ENCODE data around the gene HCRTR1. TPM values are rescaled to one million over a fixed set of nuclear protein-coding genes. Genes with fewer than 3 reads are reported as not detected.

The HCRTR1 gene
- total and polyA plus RNA-seq, 2 donors (not counting 1 experiment from before 2014, with no cell fraction given), result 0.22 TPM; not detected in 1

GRCh38 chr1:31624309-31624708, 6.8 kb downstream of the HCRTR1 start:
- ChIA-PET POLR2A (no interaction called here), CTCF (no interaction called here)
- H3K4me3 Mint-ChIP-seq, result no peak overlapping the region

GRCh38 chr1:31624731-31625514, 7.4 kb downstream of the HCRTR1 start:
- ChIA-PET CTCF (no interaction called here), POLR2A (no interaction called here)
- H3K9me3 Mint-ChIP-seq (ENCODE audit: insufficient read depth), result no peaks in the 10 kb centered on the region
- H3K27ac ChIP-seq (ENCODE audit: low read length in 2 of 2), result no peak overlapping the region
- no peak overlapping the region for H3K4me3 Mint-ChIP-seq
- H3K4me1 Mint-ChIP-seq, result peaks cover 2% of the 10 kb centered on the region
- H3K9ac ChIP-seq (ENCODE audit: low read length), result no peak overlapping the region
- H3K4me2 ChIP-seq (replicated peaks; ENCODE audit: low read depth, low read length, poor library complexity, severe bottlenecking), result no peak overlapping the region
- H3K27me3 Mint-ChIP-seq, result no peaks in the 10 kb centered on the region
- H4K20me1 ChIP-seq (ENCODE audit: control insufficient read depth, insufficient read depth, low read length, poor library complexity, severe bottlenecking), result no peaks in the 10 kb centered on the region
- intact Hi-C loops (cut with micrococcal nuclease), result no loop called here
- H3K9me3 ChIP-seq (ENCODE audit: control extremely low read depth in 1 of 3, control insufficient read depth in 2 of 3, insufficient read depth in 1 of 3, low read length in 2 of 3), result no peaks in the 10 kb centered on the region
- H3K79me2 ChIP-seq (ENCODE audit: control insufficient read depth, insufficient read depth, low read length), result no peaks in the 10 kb centered on the region
- DNase-seq (peak; percentile 9), ATAC-seq (ENCODE audit: low read depth) (no peak)
- no peak overlapping the region for H2AFZ ChIP-seq (ENCODE audit: insufficient read depth, low read depth, low read length, poor library complexity, severe bottlenecking)
- H3K36me3 ChIP-seq (replicated peaks in 1 of 2; ENCODE audit: control extremely low read depth in 1 of 2, control insufficient read depth in 1 of 2, extremely low read depth in 1 of 2, insufficient read depth in 2 of 2, low read length in 1 of 2), result peaks cover 0 to 22% of the 10 kb centered on the region in 2 experiments
- H3K4me3 ChIP-seq (ENCODE audit: control extremely low read depth in 1 of 5, extremely low read depth in 1 of 5, insufficient read depth in 1 of 5, low read depth in 2 of 5, low read length in 4 of 5), result no peak overlapping the region
- no peak overlapping the region for H3K27ac Mint-ChIP-seq
- TF ChIP-seq, protein P1, sequence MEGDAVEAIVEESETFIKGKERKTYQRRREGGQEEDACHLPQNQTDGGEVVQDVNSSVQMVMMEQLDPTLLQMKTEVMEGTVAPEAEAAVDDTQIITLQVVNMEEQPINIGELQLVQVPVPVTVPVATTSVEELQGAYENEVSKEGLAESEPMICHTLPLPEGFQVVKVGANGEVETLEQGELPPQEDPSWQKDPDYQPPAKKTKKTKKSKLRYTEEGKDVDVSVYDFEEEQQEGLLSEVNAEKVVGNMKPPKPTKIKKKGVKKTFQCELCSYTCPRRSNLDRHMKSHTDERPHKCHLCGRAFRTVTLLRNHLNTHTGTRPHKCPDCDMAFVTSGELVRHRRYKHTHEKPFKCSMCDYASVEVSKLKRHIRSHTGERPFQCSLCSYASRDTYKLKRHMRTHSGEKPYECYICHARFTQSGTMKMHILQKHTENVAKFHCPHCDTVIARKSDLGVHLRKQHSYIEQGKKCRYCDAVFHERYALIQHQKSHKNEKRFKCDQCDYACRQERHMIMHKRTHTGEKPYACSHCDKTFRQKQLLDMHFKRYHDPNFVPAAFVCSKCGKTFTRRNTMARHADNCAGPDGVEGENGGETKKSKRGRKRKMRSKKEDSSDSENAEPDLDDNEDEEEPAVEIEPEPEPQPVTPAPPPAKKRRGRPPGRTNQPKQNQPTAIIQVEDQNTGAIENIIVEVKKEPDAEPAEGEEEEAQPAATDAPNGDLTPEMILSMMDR (IDR thresholded peaks at IDR 0.05), result no peak
- TF ChIP-seq EZH2 (IDR thresholded peaks at IDR 0.05; ENCODE audit: borderline replicate concordance, insufficient read depth, low read depth, low read length, poor library complexity, severe bottlenecking), result no peak
- no peaks in the 10 kb centered on the region for H3K4me1 ChIP-seq (ENCODE audit: control insufficient read depth in 2 of 2, insufficient read depth in 2 of 2, low read length in 2 of 2)
- 86% methylated on average over 7 of the region's 16 CpGs for WGBS (ENCODE audit: insufficient coverage)
- H3K27me3 ChIP-seq (replicated peaks in 1 of 4; ENCODE audit: control extremely low read depth in 1 of 4, control insufficient read depth in 3 of 4, insufficient read depth in 4 of 4, low read length in 3 of 4), result no peaks in the 10 kb centered on the region

More at GRCh38 chr1:31624309-31624708, 6.8 kb downstream of the HCRTR1 start:
- intact Hi-C loops (cut with micrococcal nuclease), result no loop called here
- Histone ChIP-seq H3K9ac (ENCODE audit: low read length) (no peak overlapping the region), H3K4me3 (ENCODE audit: control extremely low read depth in 1 of 5, extremely low read depth in 1 of 5, insufficient read depth in 1 of 5, low read depth in 2 of 5, low read length in 4 of 5) (no peak overlapping the region), H3K27ac (ENCODE audit: low read length in 2 of 2) (no peak overlapping the region), H3K36me3 (replicated peaks in 1 of 2; ENCODE audit: control extremely low read depth in 1 of 2, control insufficient read depth in 1 of 2, extremely low read depth in 1 of 2, insufficient read depth in 2 of 2, low read length in 1 of 2) (peaks cover 0 to 16% of the 10 kb centered on the region in 2 experiments), H4K20me1 (ENCODE audit: control insufficient read depth, insufficient read depth, low read length, poor library complexity, severe bottlenecking) (no peaks in the 10 kb centered on the region), H3K4me1 (ENCODE audit: control insufficient read depth in 2 of 2, insufficient read depth in 2 of 2, low read length in 2 of 2) (peaks cover 2 to 4% of the 10 kb centered on the region in 2 donors), H3K9me3 (ENCODE audit: control extremely low read depth in 1 of 3, control insufficient read depth in 2 of 3, insufficient read depth in 1 of 3, low read length in 2 of 3) (no peaks in the 10 kb centered on the region), H2AFZ (ENCODE audit: insufficient read depth, low read depth, low read length, poor library complexity, severe bottlenecking) (no peak overlapping the region), H3K79me2 (ENCODE audit: control insufficient read depth, insufficient read depth, low read length) (no peaks in the 10 kb centered on the region), H3K4me2 (replicated peaks; ENCODE audit: low read depth, low read length, poor library complexity, severe bottlenecking) (no peak overlapping the region), H3K27me3 (replicated peaks in 1 of 4; ENCODE audit: control extremely low read depth in 1 of 4, control insufficient read depth in 3 of 4, insufficient read depth in 4 of 4, low read length in 3 of 4) (peaks cover 0 to 5% (median 0%) of the 10 kb centered on the region in 4 experiments)
- peaks cover 4% of the 10 kb centered on the region for H3K27me3 Mint-ChIP-seq
- DNase-seq, result peak; percentile 9
- H3K4me1 Mint-ChIP-seq, result peaks cover 7% of the 10 kb centered on the region
- no peak overlapping the region for H3K27ac Mint-ChIP-seq
- no peak for ATAC-seq (ENCODE audit: low read depth)
- no peaks in the 10 kb centered on the region for H3K9me3 Mint-ChIP-seq (ENCODE audit: insufficient read depth)
- no peak for TF ChIP-seq EZH2 (IDR thresholded peaks at IDR 0.05; ENCODE audit: borderline replicate concordance, insufficient read depth, low read depth, low read length, poor library complexity, severe bottlenecking)
- TF ChIP-seq, protein P1 (IDR thresholded peaks at IDR 0.05), result no peak
- WGBS (ENCODE audit: insufficient coverage), result 46% methylated on average over 5 of the region's 5 CpGs

Data from B cell (primary cell).